Measurements from ENCODE around the gene CDC27.

GRCh38 chr17:47099987-47100711 is 88.9 kb downstream of the CDC27 start:
- TF ChIP-seq CTCF (IDR thresholded peaks at IDR 0.05) = no peak
- no peak for TF ChIP-seq EZH2phosphoT487 (IDR thresholded peaks at IDR 0.05)

Data from neural progenitor cell (in vitro differentiated cells).